ENCODE data around the gene IKBKE. TPM values are rescaled to one million over a fixed set of nuclear protein-coding genes. Genes with fewer than 3 reads are reported as not detected.
A peak's percentile ranks its signal among the peaks of the same experiment; 100 is the strongest.

Gene IKBKE
- total RNA-seq, 4 donors from 2014 or later, result 4.7 to 10.5 (median 9.4) TPM

- Histone ChIP-seq H3K36me3 (peaks cover 0 to 3% of the 10 kb centered on the region in 2 donors), H3K9me3 (no peaks in the 10 kb centered on the region), H3K4me1 (peaks cover 5 to 21% of the 10 kb centered on the region in 2 donors), H3K27ac (no peak overlapping the region), H3K27me3 (no peaks in the 10 kb centered on the region), H3K4me3 (replicated peaks in 1 of 3) (no peak overlapping the region)
- WGBS, 2 donors, result 57 to 68% methylated on average over 6 of the region's 6 CpGs
- DNase-seq, result no peak
- intact Hi-C loops (cut with DNase I), result no loop called here
- no peak for TF ChIP-seq CTCF (IDR thresholded peaks at IDR 0.05)
- TF ChIP-seq POLR2A (IDR thresholded peaks at IDR 0.05), result no peak
These were observed 12.7 kb upstream of the IKBKE start for GRCh38 chr1:206457408-206458120.

- TF ChIP-seq POLR2A (IDR thresholded peaks at IDR 0.05) (no peak), CTCF (IDR thresholded peaks at IDR 0.05) (no peak)
- Histone ChIP-seq H3K27me3 (no peaks in the 10 kb centered on the region), H3K9me3 (no peaks in the 10 kb centered on the region), H3K4me1 (peaks cover 5 to 21% of the 10 kb centered on the region in 2 donors), H3K27ac (no peak overlapping the region), H3K36me3 (no peaks in the 10 kb centered on the region), H3K4me3 (replicated peaks in 1 of 3) (no peak overlapping the region)
- no peak for DNase-seq
- WGBS, 2 donors, result 90 to 98% methylated on average over 4 of the region's 4 CpGs
- intact Hi-C loops (cut with DNase I), result no loop called here
These were observed 10.6 kb upstream of the IKBKE start for GRCh38 chr1:206459703-206460102.

DNA sequence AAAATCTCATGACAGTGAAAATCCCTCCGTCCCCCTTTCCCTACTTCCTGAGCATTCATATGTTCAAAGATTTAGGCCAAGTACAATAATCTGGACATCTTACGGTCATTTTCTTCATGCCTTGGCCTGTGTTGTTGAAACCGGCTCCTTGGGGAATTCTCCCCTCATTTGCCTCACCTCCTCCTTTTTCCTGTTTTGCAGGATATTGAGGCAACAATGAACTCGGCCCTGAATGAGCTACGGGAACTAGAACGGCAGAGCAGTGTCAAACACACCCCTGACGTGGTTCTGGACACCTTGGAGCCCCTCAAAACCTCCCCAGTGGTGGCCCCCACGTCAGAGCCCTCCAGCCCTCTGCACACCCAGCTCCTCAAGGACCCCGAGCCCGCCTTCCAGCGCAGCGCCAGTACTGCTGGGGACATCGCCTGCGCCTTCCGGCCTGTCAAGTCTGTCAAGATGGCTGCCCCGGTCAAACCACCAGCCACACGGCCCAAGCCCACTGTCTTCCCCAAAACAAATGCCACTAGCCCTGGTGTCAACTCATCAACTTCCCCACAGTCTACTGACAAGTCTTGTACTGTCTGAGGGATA is 9.3 kb upstream of the IKBKE start:
- no peaks in the 10 kb centered on the region for H3K27me3 ChIP-seq
- TF ChIP-seq POLR2A (IDR thresholded peaks at IDR 0.05), result no peak
- no peak for TF ChIP-seq CTCF (IDR thresholded peaks at IDR 0.05)
- H3K4me3 ChIP-seq (replicated peaks in 1 of 3), result no peak overlapping the region
- peaks cover 2 to 17% of the 10 kb centered on the region in 2 donors for H3K4me1 ChIP-seq
- H3K27ac ChIP-seq, result no peak overlapping the region
- no peaks in the 10 kb centered on the region for H3K36me3 ChIP-seq
- 78 to 85% methylated on average over 16 to 17 of the region's 17 CpGs for WGBS, 2 donors
- DNase-seq, result no peak
- H3K9me3 ChIP-seq, result no peaks in the 10 kb centered on the region
- intact Hi-C loops (cut with DNase I), result no loop called here

DNA sequence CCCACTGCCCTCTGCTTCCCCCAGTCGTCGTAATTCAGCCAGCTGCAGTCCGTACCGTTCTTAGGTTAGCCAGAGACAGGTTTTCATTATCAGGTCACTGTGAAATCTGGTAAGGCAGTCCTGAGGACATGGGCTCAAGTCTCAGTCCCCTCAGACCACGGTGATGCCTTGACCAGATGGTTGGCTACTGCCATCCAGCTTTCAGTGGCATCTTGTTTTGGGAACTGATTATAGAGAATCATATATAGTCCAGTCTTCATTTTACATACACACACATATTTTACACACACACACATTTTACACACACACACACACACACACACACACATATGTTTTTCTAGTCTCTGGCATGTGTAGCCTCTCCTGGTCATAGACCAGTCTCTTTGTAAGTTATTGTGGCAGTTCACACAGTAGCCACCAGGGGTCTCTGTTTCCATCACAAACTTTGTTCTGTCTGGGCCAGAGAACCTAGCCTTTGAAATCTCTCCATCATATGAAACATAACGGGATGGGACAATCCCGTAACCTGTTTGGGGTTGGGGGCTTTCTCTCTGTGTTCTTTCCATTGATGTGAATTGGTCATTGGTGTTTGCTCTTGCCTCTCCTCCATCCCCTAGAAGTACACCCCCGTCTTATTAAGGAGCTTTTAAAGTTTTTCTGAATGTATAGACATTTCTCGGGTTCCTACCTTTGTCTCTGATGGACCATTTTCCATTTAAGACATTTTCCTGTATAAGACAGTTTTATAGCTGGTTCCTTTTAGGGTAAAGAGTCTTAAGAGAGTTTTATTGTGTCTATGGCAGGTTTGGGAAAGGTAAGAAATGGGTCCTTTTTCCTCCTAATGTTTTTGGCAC is 8.4 kb upstream of the IKBKE start:
- intact Hi-C loops (cut with DNase I), result no loop called here
- H3K36me3 ChIP-seq, result no peaks in the 10 kb centered on the region

More for the DNA sequence above, 8.4 kb upstream of the IKBKE start:
- TF ChIP-seq POLR2A (IDR thresholded peaks at IDR 0.05) (no peak), CTCF (IDR thresholded peaks at IDR 0.05) (peak; percentile 56 to 86 (median 80))
- no peaks in the 10 kb centered on the region for H3K9me3 ChIP-seq
- H3K4me3 ChIP-seq (replicated peaks in 1 of 3), result no peak overlapping the region
- no peak overlapping the region for H3K27ac ChIP-seq
- no peaks in the 10 kb centered on the region for H3K27me3 ChIP-seq
- peak; percentile 77 to 79 for DNase-seq
- 65 to 68% methylated on average over 9 of the region's 9 CpGs for WGBS, 2 donors
- H3K4me1 ChIP-seq, result peaks cover 0 to 10% of the 10 kb centered on the region in 2 donors

Data from thyroid gland (tissue), 4 donors.